HL-60 (cell line): Measurements from ENCODE around the gene UBAP2.

Experiments used
- DNase-seq, 2 experiments: peaks; one replicate each; pipeline ENCODE4 v3.0.0-alpha.2; 2010 to 2020; ENCODE audit warnings: low read depth in 1 of 2, low spot score in 1 of 2
- H3K27ac ChIP-seq: fragments of 250-450 bp; sonication (Bioruptor Pico); replicated peaks from 2 replicates; pipeline ENCODE4 v1.5.1; 2020; ENCODE audit warnings: mild to moderate bottlenecking, moderate library complexity
- H3K27me3 ChIP-seq: fragments of 250-450 bp; sonication (Bioruptor Pico); 2 replicates; pipeline ENCODE4 v1.5.1; 2021; ENCODE audit warnings: mild to moderate bottlenecking, moderate library complexity; ENCODE audit not compliant: insufficient read depth, poor library complexity, severe bottlenecking
- H3K4me3 ChIP-seq: replicated peaks from 2 replicates; pipeline ENCODE4 v1.5.1; 2011; ENCODE audit warnings: mild to moderate bottlenecking, control low read depth, low read length; ENCODE audit not compliant: insufficient read depth
- GABPA ChIP-seq: IDR thresholded peaks from 2 replicates; pipeline ENCODE4 v1.6.1; 2012; ENCODE audit warnings: low read depth
- POLR2AphosphoS5 ChIP-seq: IDR thresholded peaks from 2 replicates; pipeline ENCODE4 v1.6.1; 2012; ENCODE audit warnings: low read depth
- SPI1 ChIP-seq: IDR thresholded peaks from 2 replicates; pipeline ENCODE4 v1.6.1; 2012; ENCODE audit warnings: low read depth, mild to moderate bottlenecking, borderline replicate concordance
- TF ChIP-seq, protein P1 (sequence below): IDR thresholded peaks from one replicate; pipeline ENCODE4 v1.5.1; 2011; ENCODE audit warnings: low read length, control low read depth, inconsistent platforms; ENCODE audit not compliant: insufficient read depth
- TF ChIP-seq, protein P2 (sequence below): IDR thresholded peaks from 2 replicates; pipeline ENCODE4 v1.6.1; 2012; ENCODE audit warnings: low read depth; ENCODE audit not compliant: insufficient replicate concordance

The UBAP2 gene

DNA sequence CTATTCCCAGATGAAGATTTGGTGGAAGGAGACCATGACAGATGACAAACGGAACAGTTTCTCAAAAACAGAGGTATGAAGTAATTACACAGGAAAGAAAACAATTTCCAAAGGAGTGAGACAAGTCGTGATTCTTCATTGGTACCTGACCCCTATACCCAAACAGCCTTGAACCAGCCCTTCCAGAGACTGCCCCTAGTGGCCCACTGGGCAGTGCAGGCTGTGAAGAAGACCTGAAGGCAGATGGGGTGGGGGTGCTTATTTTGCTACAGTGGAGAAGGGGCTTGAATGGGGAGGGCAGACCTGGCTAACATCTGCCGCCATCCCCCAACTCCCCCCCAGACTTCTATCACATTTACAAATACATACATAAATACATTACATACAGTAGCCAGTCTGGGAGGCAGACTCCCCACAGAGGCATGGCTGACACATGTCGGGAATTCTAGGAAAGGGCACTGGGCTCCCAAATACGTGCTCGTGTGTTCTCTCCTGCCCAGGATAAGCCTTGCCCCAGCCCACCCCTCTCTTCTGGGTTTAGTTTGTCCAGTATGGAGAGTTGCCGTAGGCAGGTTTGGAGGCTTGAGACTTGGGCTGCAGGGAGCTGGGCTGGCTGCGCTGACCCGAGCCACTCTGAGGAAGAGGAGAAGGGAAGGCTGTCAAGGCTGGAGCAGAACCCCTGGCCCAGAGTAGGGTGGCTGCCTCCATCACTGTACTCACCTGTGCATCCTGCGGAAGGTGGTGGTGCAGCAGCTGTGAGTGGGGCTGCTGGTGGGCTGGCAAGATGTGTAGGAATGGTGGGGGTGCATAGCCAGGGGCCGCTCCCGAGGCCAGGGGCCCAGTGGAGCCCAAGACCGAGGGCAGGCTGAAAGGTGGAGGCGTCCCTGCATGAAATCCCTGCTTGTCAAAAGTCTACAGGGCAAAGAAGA is 126.5 kb downstream of the UBAP2 start:
- Histone ChIP-seq H3K27ac (no peak overlapping the region), H3K27me3 (no peaks in the 10 kb centered on the region), H3K4me3 (no peak overlapping the region)
- no peak for TF ChIP-seq POLR2AphosphoS5
- TF ChIP-seq, protein P1, sequence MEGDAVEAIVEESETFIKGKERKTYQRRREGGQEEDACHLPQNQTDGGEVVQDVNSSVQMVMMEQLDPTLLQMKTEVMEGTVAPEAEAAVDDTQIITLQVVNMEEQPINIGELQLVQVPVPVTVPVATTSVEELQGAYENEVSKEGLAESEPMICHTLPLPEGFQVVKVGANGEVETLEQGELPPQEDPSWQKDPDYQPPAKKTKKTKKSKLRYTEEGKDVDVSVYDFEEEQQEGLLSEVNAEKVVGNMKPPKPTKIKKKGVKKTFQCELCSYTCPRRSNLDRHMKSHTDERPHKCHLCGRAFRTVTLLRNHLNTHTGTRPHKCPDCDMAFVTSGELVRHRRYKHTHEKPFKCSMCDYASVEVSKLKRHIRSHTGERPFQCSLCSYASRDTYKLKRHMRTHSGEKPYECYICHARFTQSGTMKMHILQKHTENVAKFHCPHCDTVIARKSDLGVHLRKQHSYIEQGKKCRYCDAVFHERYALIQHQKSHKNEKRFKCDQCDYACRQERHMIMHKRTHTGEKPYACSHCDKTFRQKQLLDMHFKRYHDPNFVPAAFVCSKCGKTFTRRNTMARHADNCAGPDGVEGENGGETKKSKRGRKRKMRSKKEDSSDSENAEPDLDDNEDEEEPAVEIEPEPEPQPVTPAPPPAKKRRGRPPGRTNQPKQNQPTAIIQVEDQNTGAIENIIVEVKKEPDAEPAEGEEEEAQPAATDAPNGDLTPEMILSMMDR = peak; percentile 71
- peak in 1 of 2 experiments; percentile 26 for DNase-seq

DNA sequence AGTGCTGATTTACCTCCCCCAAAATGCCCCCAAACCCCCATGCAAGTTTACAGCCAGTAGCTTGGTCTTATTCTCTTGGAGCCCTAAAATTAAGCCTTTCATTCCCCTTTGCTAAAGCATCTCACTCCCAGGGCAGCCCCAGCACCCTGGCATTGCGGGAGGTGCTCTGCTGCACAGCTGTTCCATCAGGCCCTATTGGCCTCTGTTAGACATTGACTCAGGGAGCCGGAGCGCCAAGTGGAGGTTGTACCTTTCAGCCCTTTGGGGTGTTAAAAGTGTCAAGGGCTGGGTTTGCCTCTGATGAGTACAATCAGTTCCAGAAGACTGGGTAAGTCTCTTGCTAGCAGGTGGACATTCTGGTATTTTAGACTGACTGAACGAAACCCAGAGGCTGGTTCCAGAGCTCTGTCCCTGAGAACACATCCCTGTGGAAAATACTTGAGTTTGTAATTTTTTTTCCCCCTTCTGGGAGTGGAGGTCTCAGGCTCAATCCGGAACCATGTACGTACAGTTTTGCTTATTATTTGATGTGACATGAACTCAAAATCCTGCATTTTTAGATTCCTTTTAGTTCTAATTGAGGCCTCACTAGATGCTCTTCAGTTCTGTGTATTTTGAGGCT is 129.3 kb downstream of the UBAP2 start:
- Histone ChIP-seq H3K4me3 (no peak overlapping the region), H3K27me3 (no peaks in the 10 kb centered on the region), H3K27ac (no peak overlapping the region)
- TF ChIP-seq, protein P1 = no peak
- no peak for TF ChIP-seq GABPA
- DNase-seq = no peak

DNA sequence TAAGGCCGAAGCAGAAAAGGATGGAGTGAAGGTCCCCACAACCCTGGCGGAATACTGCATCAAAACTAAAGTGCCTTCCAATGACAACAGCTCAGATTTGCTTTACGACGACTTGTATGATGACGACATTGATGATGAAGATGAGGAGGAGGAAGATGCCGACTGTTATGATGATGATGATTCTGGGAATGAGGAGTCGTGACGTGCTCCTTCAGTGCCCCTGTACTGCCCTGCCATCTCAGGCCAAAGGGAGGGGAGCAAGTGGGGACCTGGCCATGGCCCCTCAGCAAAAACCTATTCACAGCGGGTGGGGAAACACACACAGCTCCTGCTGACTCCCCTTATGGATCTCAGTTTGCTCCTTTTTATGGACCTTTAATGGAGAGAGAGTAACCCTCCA is 131.7 kb downstream of the UBAP2 start:
- Histone ChIP-seq H3K4me3 (no peak overlapping the region), H3K27ac (no peak overlapping the region), H3K27me3 (no peaks in the 10 kb centered on the region)
- no peak for DNase-seq
- no peak for TF ChIP-seq SPI1
- TF ChIP-seq POLR2AphosphoS5 = no peak; the same call in 1 of the 2 replicates
- TF ChIP-seq, protein P1 = no peak
- TF ChIP-seq GABPA = no peak
- TF ChIP-seq, protein P2, sequence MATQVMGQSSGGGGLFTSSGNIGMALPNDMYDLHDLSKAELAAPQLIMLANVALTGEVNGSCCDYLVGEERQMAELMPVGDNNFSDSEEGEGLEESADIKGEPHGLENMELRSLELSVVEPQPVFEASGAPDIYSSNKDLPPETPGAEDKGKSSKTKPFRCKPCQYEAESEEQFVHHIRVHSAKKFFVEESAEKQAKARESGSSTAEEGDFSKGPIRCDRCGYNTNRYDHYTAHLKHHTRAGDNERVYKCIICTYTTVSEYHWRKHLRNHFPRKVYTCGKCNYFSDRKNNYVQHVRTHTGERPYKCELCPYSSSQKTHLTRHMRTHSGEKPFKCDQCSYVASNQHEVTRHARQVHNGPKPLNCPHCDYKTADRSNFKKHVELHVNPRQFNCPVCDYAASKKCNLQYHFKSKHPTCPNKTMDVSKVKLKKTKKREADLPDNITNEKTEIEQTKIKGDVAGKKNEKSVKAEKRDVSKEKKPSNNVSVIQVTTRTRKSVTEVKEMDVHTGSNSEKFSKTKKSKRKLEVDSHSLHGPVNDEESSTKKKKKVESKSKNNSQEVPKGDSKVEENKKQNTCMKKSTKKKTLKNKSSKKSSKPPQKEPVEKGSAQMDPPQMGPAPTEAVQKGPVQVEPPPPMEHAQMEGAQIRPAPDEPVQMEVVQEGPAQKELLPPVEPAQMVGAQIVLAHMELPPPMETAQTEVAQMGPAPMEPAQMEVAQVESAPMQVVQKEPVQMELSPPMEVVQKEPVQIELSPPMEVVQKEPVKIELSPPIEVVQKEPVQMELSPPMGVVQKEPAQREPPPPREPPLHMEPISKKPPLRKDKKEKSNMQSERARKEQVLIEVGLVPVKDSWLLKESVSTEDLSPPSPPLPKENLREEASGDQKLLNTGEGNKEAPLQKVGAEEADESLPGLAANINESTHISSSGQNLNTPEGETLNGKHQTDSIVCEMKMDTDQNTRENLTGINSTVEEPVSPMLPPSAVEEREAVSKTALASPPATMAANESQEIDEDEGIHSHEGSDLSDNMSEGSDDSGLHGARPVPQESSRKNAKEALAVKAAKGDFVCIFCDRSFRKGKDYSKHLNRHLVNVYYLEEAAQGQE = no peak

DNA sequence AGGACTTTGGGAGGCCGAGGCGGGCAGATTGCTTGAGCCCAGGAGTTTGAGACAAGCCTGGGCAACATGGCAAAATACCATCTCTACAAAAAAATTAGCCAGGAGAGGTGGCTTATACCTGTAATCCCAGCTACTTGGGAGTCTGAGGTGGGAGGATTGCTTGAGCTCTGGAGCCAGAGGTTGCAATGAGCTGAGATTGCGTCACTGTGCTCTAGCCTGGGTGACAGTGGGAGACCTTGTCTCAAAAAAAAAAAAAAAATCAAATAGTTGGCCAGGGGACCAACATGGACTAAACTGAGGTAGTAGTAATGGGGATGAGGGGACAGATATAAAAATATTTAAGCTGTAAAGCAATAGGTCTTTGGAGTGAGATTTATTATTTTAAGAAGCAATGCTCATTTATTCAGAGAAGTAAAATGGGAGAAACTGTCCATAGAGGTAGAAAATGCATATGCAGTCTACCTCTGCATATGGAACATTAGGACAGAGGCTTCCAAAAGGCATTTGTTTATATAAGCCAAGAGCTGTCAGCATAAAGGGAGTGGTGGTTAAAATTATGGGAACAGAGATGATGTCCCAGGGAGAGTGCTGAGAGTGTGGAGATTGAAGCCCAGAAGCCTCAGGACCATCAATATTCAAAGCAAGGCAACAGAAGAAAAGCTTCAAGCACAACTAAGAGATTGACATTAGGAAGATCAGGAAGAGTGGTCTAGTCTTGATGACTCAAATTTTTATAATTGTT is 133.6 kb downstream of the UBAP2 start:
- no peak overlapping the region for H3K27ac ChIP-seq

More for the DNA sequence above, 133.6 kb downstream of the UBAP2 start:
- Histone ChIP-seq H3K4me3 (no peak overlapping the region), H3K27me3 (no peaks in the 10 kb centered on the region)
- TF ChIP-seq, protein P2 = no peak
- TF ChIP-seq GABPA (no peak), SPI1 (no peak), POLR2AphosphoS5 (no peak)
- TF ChIP-seq, protein P1 = no peak
- DNase-seq = no peak
